SK-N-SH (cell line): ENCODE measurements around the gene PQBP1. TPM values are rescaled to one million over a fixed set of nuclear protein-coding genes. Genes with fewer than 3 reads are reported as not detected.

Experiments
- CTCF ChIA-PET: fragments of 300-600, 350-600 bp; formaldehyde crosslinking; extraction: SDS; loops from one replicate; lab custom pipeline; 2021; lab: Yijun Ruan, JAX
- POLR2A ChIA-PET: fragments of 350-600 bp; sonication (Branson Sonifier 250); formaldehyde crosslinking; extraction: SDS; loops from one replicate; lab custom pipeline; 2020; ENCODE audit warnings: antibody characterized with exemption, inconsistent platforms; lab: Yijun Ruan, JAX
- DNase-seq: peaks from one replicate; pipeline ENCODE4 v3.0.0; 2012
- H2AFZ ChIP-seq: fragments of 200-600 bp; sonication (generic); 2 replicates; pipeline ENCODE4 v1.8.1; 2016; ENCODE audit warnings: antibody characterized with exemption, mild to moderate bottlenecking, low read depth
- H3F3A ChIP-seq: fragments of 200-600 bp; sonication (generic); replicated peaks from 2 replicates; pipeline ENCODE3; 2016; ENCODE audit warnings: antibody characterized with exemption, mild to moderate bottlenecking; ENCODE audit not compliant: insufficient read depth
- H3K27ac ChIP-seq, 2 experiments: fragments of 200-500 bp in 1 of 2; fragments of 200-600 bp in 1 of 2; sonication (Bioruptor generic) in 1 of 2; sonication (generic), shearing (Covaris generic) in 1 of 2; 2 replicates each; pipeline versions ENCODE4 v1.5.1 to v1.6.1; 2014 to 2016; ENCODE audit warnings: low read depth in 2 of 2, inconsistent platforms in 1 of 2, low read length in 1 of 2, mild to moderate bottlenecking in 1 of 2, mixed read lengths in 1 of 2
- H3K27me3 ChIP-seq: fragments of 200-600 bp; sonication (generic), shearing (Covaris generic); 2 replicates; pipeline ENCODE4 v1.6.1; 2016; ENCODE audit warnings: mixed run types; ENCODE audit not compliant: insufficient read depth
- H3K36me3 ChIP-seq, 2 experiments: fragments of 200-500 bp in 1 of 2; fragments of 200-600 bp in 1 of 2; sonication (Bioruptor generic) in 1 of 2; sonication (generic) in 1 of 2; replicated peaks in 1 of 2; 2 replicates each; pipeline versions ENCODE3 to v1.5.1; 2014 to 2016; ENCODE audit warnings: low read length in 1 of 2, mild to moderate bottlenecking in 1 of 2; ENCODE audit not compliant: insufficient read depth in 2 of 2, control insufficient read depth in 1 of 2
- H3K4me1 ChIP-seq, 2 experiments: fragments of 200-500 bp in 1 of 2; fragments of 200-600 bp in 1 of 2; sonication (Bioruptor generic) in 1 of 2; sonication (generic), shearing (Covaris generic) in 1 of 2; 2 replicates each; pipeline versions ENCODE4 v1.5.1 to v1.6.1; 2014 to 2016; ENCODE audit warnings: low read depth in 1 of 2, low read length in 1 of 2, mixed run types in 1 of 2; ENCODE audit not compliant: insufficient read depth in 2 of 2, control insufficient read depth in 1 of 2
- H3K4me2 ChIP-seq: fragments of 200-600 bp; sonication (generic), shearing (Covaris generic); 2 replicates; pipeline ENCODE4 v1.6.1; 2017; ENCODE audit warnings: mixed run types
- H3K4me3 ChIP-seq, 2 experiments: fragments of 200-500 bp in 1 of 2; fragments of 200-600 bp in 1 of 2; sonication (Bioruptor generic) in 1 of 2; sonication (generic), shearing (Covaris generic) in 1 of 2; 2 replicates each; pipeline versions ENCODE4 v1.5.1 to v1.8.1; 2014 to 2016; ENCODE audit warnings: low read depth in 2 of 2, inconsistent platforms in 1 of 2, low read length in 1 of 2, mild to moderate bottlenecking in 1 of 2, mixed read lengths in 1 of 2, moderate library complexity in 1 of 2
- H3K79me2 ChIP-seq: fragments of 200-600 bp; sonication (generic); 2 replicates; pipeline ENCODE4 v1.8.1; 2017; ENCODE audit warnings: mild to moderate bottlenecking; ENCODE audit not compliant: insufficient read depth
- H3K9ac ChIP-seq: fragments of 200-600 bp; sonication (generic); 2 replicates; pipeline ENCODE4 v1.6.1; 2017; ENCODE audit warnings: mixed run types
- H3K9me2 ChIP-seq: fragments of 200-600 bp; sonication (generic); 2 replicates; pipeline ENCODE4 v1.6.1; 2017; ENCODE audit warnings: mixed run types
- H3K9me3 ChIP-seq: fragments of 200-600 bp; sonication (generic); 2 replicates; pipeline ENCODE4 v1.6.1; 2017; ENCODE audit warnings: mixed run types, mild to moderate bottlenecking, moderate library complexity
- H4K20me1 ChIP-seq: fragments of 200-600 bp; sonication (generic); 2 replicates; pipeline ENCODE4 v1.6.1; 2017; ENCODE audit warnings: mild to moderate bottlenecking, mixed run types; ENCODE audit not compliant: insufficient read depth
- GATA2 ChIP-seq: sonication (generic); formaldehyde crosslinking; IDR thresholded peaks from 2 replicates; pipeline ENCODE4 v1.5.0; 2020; ENCODE audit warnings: mild to moderate bottlenecking, missing genetic modification reagents
- RCOR1 ChIP-seq: fragments of 150-350 bp; IDR thresholded peaks from 2 replicates; pipeline ENCODE4 v1.6.1; 2017; ENCODE audit warnings: antibody characterized with exemption, low read length
- WGBS: methylation state at CpG from one replicate; pipeline ENCODE4 v1.1.6; 2017; ENCODE audit warnings: low lambda C conversion rate; 5-methylcytosine and 5-hydroxymethylcytosine counted together
- polyA plus RNA-seq, 3 experiments: library from polyadenylated mRNA; depleted of rRNA; stranded (reverse); fragments of >200 nt; gene quantifications; 2 replicates each; pipeline ENCODE4 v1.2.3, GENCODE V29; 2012

The PQBP1 gene
- polyA plus RNA-seq, 1 of the 3 experiments (the other 2 are of a cell fraction): 113 TPM

GRCh38 chrX:48948589-48948988, 50.9 kb downstream of the PQBP1 start:
- H4K20me1 ChIP-seq: peaks cover 89% of the 10 kb centered on the region
- H3K9me3 ChIP-seq: no peaks in the 10 kb centered on the region
- no peak overlapping the region for H3K4me2 ChIP-seq
- ChIA-PET POLR2A (no interaction called here), CTCF (interaction anchor here (0.9 kb wide), 1 partner anchor 95 kb away, joined by 3 read pairs; the partner anchor contains the start of gene TFE3)
- no peaks in the 10 kb centered on the region for H3K9me2 ChIP-seq
- H3K36me3 ChIP-seq: peaks cover 11 to 12% of the 10 kb centered on the region in 2 experiments
- DNase-seq: no peak
- H3K9ac ChIP-seq: no peak overlapping the region
- no peak overlapping the region for H2AFZ ChIP-seq
- H3K27ac ChIP-seq: no peak overlapping the region
- no peaks in the 10 kb centered on the region for H3K27me3 ChIP-seq
- TF ChIP-seq RCOR1 (no peak), GATA2 (CRISPR knock-in tag) (no peak)
- 88% methylated on average over 1 of the region's 1 CpG for WGBS
- H3F3A ChIP-seq: no peaks in the 10 kb centered on the region
- peaks cover 83% of the 10 kb centered on the region for H3K79me2 ChIP-seq
- H3K4me3 ChIP-seq: no peak overlapping the region
- peaks cover 0 to 12% of the 10 kb centered on the region in 2 experiments; a peak in 1 of 4 replicates for H3K4me1 ChIP-seq

Other genes starting within 250 kb of the PQBP1 start
- 0.24 and 0.30 TPM in 2 replicates for gene WAS, start 214.1 kb upstream of the PQBP1 start, polyA plus RNA-seq (2012; rRNA removed)
- 6.3 and 8.5 TPM in 2 replicates for gene SUV39H1, start 201.2 kb upstream of the PQBP1 start, polyA plus RNA-seq (2012; rRNA removed)
- not detected in 2 replicates for gene GLOD5, start 136.2 kb upstream of the PQBP1 start, polyA plus RNA-seq (2012; rRNA removed)
- gene GATA1, start 111.3 kb upstream of the PQBP1 start, polyA plus RNA-seq (2012; rRNA removed): not detected in 2 replicates
- 34.0 and 48.9 TPM in 2 replicates for gene HDAC6, start 95.9 kb upstream of the PQBP1 start, polyA plus RNA-seq (2012; rRNA removed)
- 0.03 and 0.06 TPM in 2 replicates for gene ERAS, start 71.4 kb upstream of the PQBP1 start, polyA plus RNA-seq (2012; rRNA removed)
- gene PCSK1N, start 62.3 kb upstream of the PQBP1 start, polyA plus RNA-seq (2012; rRNA removed): 24.8 and 35.0 TPM in 2 replicates
- 81.0 and 87.0 TPM in 2 replicates for gene TIMM17B, start 162 bp upstream of the PQBP1 start, polyA plus RNA-seq (2012; rRNA removed)
- gene SLC35A2, start 13.7 kb downstream of the PQBP1 start, polyA plus RNA-seq (2012; rRNA removed): 71.3 and 79.3 TPM in 2 replicates
- gene PIM2, start 21.1 kb downstream of the PQBP1 start, polyA plus RNA-seq (2012; rRNA removed): 12.3 and 14.5 TPM in 2 replicates
- gene OTUD5, start 59.7 kb downstream of the PQBP1 start, polyA plus RNA-seq (2012; rRNA removed): 90.4 and 97.0 TPM in 2 replicates
- gene KCND1, start 73.9 kb downstream of the PQBP1 start, polyA plus RNA-seq (2012; rRNA removed): 0.99 and 1.2 TPM in 2 replicates
- 63.6 and 66.9 TPM in 2 replicates for gene GRIPAP1, start 104.3 kb downstream of the PQBP1 start, polyA plus RNA-seq (2012; rRNA removed)
- 14.0 and 14.6 TPM in 2 replicates for gene TFE3, start 145.4 kb downstream of the PQBP1 start, polyA plus RNA-seq (2012; rRNA removed)
- 1.6 and 2.1 TPM in 2 replicates for gene CCDC120, start 161.1 kb downstream of the PQBP1 start, polyA plus RNA-seq (2012; rRNA removed)
- 67.6 and 91.9 TPM in 2 replicates for gene PRAF2, start 176.1 kb downstream of the PQBP1 start, polyA plus RNA-seq (2012; rRNA removed)
- gene WDR45, start 182.0 kb downstream of the PQBP1 start, polyA plus RNA-seq (2012; rRNA removed): 108 and 129 TPM in 2 replicates
- 33.6 and 36.7 TPM in 2 replicates for gene GPKOW, start 225.8 kb downstream of the PQBP1 start, polyA plus RNA-seq (2012; rRNA removed)